Activated CD4-positive, alpha-beta T cell treated with anti-CD3 and anti-CD28 coated beads, Interleukin-2, amount 50 U/mL, for 48 hours (primary cell): ENCODE measurements around the gene CD52.

ENCODE experiments used
- DNase-seq, 2 experiments: peaks; one replicate each; pipeline ENCODE4 v3.0.0-alpha.2; 2020

The CD52 gene

DNA sequence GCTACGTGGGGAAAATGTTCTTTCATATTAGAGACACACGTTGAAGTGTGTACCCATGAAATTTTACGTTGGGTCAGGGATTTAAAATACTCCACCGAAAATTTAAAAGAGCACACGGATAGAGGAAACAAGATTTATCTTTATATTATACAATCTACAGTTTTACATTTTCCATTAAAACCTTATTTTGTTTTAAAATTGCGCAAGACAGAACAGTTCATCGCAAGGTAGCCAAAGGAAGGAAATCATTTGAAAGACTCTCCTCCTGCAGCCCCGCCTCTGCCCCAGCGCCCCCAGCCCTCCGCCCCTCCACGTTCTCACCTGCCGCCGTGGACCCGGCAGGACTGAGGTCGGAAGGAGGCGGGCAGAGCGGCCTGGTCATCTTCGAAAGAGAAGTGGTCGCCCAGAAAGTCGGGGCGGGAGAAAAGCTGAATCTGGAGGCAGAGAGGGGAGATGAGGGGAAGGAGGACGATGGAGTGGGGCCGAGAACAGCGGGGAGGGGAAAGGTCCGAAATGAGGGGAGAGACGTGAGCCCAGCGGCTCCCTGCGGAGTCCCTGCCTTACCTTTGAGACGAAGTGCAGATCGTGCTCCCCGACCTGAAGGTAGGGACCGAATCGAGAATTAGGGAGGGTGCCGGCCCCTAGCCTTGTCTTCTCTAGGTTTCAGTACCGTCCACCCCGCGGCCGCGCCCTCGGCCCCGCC, 18.2 kb downstream of the CD52 start:
- DNase-seq, result no peak

DNA sequence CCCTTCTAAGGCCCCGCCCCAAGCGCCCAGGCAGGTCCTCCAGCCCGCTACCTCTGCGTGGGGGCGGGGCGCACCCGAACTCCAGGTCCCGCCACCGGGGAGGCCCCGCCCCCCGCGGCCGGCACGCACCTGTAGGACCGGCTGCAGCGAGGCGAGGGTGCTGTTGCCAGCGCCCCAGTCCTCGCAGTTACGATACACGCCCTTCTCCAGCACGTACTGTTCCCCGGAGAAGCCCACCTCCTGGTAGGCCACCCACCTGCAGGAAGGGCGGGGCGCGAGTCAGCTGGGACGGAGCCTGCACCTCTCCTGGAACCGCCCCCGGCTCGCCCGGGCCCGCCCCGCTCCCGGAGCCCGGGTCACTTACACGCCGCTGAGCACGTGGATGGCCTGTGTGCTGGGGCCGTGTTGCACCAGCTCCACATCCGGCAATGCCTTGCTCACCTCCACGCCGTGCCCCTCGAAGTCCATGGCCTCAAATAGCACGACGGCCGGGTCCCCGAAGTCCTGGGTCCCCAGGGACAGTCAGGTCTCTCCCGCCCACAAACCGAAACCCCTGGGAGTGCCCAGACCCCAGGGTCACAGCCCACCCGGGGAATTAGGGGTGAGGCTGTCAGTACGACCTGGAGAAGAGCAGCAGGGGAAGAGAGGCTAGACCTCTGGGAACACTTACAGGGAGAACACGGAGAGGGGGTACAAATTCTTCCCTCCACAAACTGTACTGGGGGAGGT, 18.9 kb downstream of the CD52 start:
- DNase-seq, result peak; percentile 90 to 92

DNA sequence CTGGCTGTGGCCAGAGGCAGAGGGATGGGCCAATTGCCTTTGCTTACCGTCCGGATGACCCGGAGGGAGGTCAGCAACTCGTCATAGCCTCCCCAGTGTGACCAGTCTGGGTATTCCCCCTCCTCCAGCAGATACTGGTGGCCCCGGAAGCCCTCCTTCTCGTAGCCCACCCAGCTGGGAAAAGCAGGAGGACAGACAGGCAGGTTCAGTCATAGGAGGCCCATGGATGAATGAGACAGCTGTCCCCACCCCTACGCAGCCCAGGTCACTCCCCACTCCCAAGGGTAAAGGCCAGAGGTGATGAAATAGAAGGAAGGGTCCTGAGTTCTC, 19.4 kb downstream of the CD52 start:
- no peak for DNase-seq

DNA sequence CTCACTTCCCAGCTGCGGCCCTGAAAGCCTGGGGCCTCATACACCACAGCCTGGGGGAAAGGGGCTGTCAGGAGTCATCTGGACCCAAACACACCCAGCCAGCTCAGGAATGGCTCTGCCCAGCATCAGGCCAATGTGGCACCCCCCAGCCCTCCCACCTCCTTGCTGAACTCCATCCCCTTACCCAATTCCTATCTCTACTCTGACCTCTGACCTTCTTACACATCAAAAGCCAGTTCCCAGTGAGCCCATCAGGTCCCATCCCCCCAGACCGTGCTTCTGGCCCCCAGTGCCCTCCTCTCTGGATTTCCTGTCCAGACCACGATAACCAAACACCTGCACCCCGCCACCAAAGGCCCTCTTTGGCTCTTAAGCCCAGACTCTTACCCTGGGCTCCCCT, 19.9 kb downstream of the CD52 start:
- no peak for DNase-seq

DNA sequence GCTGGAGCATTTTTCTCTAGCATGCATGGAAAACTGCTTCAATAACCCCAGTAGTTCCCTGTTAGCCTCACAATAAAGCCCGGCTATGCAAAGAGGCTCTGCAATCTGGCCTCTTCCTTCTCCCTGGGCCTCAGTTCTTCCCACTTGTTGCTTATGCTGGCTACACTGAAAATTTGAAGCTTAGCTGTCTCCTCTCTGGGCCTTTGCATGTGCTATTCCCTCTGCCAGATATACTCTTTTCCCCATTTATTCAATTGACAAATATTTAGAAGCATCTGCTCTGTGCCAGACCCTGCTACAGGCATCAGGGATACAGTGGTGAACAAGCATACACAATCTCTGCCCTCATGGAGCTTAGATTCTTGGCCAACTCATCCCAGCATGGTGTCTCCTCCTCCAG, 20.9 kb downstream of the CD52 start:
- no peak for DNase-seq

DNA sequence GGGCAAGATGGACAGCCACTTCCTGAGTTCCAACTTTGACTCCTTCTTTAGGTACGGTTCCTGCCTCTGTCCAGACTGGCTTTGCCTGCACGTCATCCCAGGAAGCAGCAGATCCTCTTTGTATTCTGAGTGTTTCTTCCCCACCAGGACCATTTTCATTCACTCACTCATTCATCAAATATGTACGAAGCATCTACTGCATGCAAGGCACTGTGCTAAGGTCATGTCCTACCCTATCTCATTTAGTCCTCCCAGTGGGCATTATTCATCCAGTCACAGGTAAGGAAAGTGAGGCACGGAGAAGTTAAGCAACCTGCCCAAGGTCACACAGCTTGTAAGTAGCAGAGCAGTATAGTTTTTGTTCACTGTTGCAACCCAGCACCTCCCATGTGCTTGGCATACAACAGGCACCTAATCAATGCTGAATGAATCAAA, 22.3 kb downstream of the CD52 start:
- no peak for DNase-seq

DNA sequence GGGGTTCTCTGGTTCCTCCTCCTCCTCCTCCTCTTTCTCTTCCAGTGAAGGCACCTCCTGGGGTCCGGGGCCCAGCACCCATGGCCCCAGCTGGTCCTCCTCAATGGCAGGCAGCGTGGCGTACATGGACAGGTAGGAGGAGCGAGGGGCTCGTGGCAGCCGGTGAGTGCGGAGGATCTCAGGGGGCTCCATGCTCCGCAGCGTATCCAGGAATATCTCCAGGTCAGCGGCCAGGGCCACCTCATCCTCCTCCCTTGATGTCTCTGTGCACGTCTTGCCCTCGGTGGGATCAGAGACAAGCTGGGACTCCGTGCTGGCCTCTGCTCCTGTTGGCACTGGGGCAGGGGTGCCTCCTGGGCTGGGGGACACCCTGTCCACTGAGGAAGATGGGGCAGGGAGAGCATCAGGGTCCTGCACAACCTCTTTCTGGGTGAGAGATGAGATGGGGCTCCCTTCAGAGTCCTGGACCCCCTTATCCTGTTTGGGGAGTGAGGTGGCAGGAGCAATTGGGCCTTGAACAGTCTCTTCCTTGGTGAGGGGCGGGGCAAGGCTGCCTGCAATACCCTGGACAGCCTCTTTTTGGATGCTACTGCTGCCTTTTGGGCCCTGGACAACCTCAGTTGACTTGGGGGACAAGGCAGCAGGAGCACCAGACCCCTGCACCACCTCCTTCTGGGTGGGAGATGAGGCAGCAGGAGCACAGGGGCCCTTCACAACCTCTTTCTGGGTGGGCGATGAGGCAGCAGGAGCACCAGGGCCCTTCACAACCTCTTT, 26.6 kb downstream of the CD52 start:
- no peak for DNase-seq

DNA sequence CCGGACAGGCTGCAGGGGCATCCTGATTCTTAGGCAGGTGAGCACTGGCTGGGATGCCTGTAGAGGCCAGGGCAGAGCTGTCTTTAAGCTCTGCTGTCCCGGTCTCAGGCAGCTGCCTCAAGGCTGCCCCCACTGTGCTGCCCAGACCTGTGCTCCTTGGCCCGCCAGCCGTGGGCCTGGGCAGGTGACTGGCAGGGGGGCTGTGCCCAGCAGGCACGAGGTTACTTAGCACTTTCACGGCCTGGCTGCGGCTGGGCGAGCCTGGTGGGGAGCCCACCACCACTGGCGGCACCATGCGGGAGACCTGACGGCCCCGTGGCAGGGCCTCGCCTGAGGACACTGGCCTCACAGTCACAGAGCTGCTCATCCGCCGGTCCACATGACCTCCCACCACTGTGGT, 28.0 kb downstream of the CD52 start:
- no peak for DNase-seq

DNA sequence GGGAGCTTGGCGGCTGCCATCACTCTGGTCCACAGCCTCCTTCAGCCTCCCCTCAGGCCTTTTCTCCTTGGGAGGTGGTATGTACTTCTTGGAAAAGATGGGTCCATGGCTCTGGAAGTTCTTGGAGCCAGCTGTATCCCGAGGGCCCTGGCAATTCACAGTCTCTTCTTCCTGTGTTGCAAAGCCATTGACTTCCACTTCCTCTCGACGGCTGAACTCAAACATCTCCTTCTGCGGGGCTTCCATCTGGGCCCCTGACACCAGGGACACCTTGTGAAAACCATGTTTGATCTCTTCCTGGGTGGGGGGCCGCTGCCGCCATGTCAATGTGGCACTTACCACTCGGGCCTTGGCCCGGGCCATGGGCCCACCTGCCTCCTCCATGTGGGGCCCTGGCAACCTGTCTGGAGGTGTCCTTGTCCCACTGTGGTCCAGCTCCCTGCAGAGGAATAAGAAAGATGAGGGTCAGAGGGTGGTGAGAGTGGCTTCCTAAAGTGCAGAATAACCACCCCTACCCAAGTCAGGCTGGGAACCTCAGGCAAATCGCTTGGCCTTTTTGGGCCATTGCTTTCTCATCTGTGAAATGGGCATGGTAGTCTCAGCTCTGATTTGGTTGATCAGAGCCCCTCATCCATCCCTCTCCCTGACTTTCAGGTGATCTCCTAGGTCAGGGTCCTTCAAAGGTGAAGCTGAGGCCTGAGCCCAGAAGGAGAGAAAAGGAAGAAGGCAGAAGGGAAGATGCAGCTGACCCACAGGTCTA, 28.7 kb downstream of the CD52 start:
- no peak for DNase-seq

DNA sequence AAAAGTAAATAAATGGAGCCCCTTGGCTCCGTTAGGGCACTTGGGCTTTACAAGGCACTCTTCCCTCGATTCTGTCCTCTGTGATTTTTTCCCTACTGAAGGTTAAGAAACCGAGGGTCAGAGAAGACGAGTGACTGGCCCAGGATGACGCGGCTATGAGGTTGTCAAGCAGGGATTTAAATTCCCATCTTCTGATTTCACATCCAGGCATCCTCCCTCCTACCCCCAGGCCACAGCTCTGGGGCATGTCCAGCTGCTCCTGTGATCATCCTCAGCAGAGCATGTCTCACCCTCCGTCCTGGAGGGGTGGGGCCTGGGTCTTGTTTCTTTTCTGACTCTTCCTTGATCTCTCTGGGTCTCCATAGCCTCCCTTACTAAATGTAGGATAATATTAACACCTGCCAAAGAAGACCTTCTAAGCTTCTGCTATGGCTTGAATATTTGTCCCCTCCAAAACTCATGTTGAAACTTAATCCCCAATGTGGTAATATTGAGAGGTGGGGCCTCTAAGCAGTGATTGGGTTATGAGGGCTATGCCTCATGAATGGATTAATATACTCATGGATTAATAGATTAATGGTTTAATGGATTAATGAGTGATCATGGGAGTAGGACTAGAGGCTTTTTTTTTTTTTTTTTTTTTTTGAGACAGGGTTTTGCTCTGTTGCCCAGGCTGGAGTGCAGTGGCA, 31.6 kb downstream of the CD52 start:
- no peak for DNase-seq

DNA sequence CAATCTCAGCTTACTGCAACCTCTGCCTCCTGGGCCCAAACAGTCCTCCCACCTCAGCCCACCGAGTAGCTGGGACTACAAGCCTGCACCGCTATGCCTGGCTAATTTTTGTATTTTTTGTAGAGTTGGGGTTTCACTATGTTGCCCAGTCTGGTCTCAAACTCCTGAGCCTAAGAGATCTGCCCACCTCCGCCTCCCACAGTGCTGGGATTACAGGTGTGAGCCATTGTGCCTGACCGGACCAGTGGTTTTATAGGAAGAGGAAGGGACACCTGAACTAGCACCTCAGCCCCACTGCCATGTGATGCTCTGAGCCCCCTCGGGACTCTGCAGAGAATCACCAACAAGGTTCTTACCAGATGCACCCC, 32.1 kb downstream of the CD52 start:
- no peak for DNase-seq

DNA sequence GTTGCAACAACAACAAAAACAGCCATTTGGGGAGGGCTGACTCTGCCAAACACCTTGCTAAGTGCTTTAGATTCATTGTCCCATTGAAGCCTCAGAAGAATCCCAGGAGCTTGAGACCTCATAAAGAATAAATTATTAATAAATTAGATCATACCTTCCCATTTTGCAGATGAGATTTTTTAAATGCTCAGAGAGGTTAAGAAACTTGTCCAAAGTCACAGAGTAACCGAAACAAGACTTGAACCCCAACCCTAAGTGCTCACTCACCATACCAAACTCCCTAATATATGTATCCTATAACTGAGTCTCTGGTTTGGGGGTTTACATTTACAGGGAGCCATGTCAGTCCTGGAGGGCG, 32.6 kb downstream of the CD52 start:
- no peak for DNase-seq

DNA sequence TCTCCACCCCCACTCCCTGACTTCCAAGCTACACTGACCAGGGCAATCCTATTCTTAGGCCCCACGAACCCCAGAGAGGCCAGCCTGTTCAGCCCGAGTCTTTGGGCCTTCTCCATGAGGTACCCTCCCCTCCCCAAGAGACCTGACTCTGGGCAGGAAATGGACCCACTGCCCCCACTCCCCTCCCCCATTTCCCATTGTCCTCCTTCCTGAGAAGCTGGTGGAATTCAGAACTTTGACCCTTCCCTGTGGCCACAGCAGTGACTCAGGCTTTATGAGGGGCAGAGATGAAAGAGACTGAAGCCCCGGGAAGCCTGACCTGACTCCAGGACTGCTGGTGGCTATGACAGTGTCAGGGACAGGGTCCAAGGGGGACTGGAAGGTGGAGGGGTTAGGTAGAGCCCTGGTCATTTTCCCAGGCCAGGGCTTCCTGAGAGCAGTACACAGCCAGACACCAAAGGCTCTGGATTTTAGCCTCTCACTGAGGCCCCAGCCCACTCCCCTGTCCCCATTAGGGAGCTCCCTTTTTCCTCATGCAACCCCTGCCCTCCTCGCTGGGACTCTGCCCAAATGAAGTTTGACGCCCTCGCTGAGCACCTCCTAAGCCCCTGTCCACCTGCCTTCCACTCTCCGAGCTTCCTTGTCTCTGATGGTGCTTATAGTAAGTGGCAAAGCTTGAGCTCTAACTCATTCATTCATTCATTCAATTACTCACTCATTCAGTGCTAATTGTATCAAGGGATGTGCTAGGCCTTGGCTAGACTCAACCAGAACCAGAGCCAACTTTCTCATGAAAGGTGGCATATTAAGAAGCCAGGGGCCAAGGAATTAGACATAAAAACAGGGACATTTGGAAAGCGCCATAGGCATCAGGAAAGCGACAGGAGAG, 33.2 kb downstream of the CD52 start:
- DNase-seq, result no peak

DNA sequence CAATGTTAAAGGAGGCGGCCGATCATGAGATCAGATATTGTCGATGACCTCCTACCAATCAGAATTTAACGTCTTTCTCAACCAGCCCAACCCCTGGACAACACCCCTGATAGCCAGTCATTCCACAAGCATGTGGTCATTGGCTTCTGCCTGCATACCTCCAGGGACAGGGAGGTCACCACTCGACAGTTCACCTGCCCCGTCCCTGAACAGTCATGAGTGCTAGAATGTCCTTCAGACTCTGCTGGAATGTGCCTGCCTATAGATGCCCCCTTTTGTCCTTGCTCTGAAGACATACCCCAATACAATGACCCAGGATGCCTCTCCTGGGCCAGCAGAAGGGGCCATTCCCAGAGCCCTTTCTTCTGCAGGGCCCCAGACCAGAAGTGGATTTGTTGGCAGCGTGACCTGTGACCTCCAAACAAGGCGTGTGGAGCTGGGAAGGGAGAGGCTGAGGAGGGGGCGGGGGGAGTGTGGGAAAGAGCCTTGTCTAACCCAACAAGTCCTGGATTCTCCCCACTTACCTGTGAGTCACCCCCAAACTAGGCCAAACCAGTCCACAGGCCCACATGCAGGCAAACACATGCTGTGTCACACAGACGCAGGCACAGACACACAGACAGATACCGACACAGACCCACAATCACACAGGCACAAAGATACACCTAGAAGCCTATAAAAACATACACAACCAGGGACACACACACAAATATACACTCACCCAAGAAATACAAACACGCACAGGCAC, 34.0 kb downstream of the CD52 start:
- no peak for DNase-seq

DNA sequence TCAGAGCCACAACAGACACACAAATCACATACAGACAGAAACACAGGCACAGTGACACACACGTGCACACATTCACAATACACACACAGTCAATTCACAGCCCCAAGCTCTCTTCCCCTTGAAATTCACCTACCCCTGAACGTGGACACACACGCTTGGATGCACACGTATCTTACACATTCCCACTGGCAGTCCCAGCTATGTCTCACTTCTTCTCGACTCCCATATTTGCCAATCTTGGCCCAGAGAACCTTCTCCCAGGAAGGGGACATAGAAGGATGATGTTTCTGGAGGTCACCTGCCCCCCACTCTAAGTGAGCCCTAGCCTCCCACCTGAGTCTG, 34.6 kb downstream of the CD52 start:
- no peak for DNase-seq

DNA sequence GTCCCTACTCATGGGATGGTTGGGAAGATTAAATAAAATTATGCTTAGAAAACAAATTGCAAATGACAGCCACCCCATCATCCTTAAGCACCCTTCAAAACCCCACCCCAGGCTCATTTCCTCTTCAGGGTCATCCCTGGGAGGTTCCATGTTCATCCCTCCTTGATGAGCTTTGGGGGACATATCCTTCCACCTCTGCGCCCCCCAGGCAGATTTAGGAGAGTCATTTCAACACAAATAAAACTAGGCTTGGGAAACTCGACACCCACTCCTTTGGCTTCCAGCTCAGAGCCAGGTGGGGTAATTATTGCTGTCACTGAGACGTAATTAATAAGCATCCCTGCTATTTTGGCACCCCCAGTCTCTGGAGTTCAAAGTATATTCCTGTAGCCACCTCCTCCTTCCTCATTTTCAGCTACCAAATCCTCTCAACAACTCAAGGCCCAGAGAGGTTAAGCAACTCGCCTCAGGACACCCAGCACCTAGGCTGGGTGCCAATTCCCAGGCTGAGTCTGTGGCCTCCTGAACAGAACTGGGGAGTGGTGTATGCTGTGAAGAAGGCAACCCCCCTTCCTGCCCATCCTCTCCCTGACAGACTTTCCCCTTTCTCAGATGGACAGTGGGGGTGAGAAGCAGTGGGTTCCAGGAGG, 35.6 kb downstream of the CD52 start:
- no peak for DNase-seq

DNA sequence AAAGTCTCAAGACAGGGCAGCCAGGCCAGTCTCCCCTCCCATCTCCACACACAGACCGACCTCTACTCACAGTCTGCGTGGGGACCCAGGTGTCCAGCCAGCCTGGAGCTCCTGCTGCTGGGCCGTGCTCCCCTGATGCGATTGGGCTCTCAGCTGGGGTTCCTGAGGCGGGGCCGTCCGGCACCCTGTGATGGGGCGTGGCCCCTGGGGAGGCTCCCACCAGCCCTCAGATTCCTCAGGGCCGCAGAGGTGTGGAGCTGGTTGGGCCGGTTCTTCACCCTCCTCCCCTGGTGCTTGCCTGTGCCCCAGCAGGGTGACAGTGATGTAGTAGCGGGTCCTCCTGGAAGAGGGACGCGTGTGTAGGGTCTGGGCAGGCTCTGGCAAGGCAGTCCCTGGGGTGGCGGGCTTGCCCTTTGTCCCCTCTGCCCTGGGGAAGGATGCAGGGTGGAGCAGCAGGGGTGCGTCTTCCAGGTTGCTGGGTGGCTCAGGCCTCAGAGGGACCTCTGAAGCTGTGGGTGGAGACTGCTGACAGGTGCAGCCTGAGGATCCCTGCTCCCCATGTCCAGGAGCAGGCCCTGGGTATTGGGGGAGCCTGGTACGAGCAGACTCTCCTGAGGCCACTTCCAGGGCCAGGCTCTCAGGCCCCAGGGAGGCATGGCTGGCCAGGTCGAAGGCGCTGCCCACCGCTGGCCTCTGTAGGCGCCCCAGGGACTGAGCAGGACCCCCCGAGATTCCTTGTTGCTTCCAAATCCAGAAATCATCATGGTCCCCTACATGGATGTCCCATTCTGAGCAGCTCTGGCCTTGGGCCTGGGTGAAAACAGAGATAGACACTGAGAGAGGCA, 36.4 kb downstream of the CD52 start, which contains the start of gene CRYBG2:
CRYBG2 (minus strand) TSS at position 155 of the 845 bp plus-strand sequence. CDS start 7,473 bp downstream, outside the sequence.
- no peak for DNase-seq

DNA sequence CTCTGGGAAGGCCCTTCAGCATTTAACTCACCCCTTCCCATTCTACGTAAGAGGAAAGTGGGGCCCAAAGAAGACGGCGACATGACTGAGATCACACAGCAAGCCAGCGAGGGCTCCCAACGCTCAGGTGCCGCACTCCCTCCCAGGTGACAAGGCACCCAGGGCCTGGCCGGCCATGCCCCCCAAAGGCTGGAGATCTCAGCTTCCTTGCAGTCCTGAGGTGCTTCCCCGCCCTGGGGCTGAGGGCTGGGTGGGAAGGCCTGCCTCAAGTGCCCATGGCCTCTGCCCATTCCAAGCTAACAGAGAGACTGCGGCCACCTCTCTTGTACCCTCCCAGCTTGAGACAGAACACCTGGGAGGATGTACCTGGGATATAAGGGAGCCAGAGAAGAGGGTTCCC, 37.2 kb downstream of the CD52 start:
- DNase-seq, result no peak

DNA sequence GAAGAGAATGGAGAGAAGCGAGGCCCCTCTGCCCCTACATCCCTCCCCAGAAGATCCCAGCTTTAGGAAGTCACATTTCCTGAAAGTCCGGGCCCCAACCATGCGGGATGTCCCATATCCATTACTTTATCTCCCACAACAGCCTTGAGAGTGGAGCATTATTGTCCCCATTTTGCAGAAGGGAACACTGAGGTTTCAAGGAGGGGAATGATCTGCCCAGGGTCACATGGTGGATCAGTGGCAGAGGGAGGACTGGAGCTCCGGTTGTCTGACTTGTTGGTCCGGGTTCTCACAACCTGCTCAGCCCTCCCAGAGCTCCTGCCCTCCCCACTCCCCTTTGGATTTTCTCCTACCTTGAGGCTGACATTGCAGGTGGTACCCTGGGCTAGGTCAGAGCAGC, 38.3 kb downstream of the CD52 start:
- DNase-seq, result no peak
